Germinal center (tissue), 1 donor: ENCODE measurements around the gene INSYN1.
"Not testable (repeated sequence)": the region's sequence is repeated elsewhere in the genome, so short reads cannot be mapped to it uniquely, and the experiment has no call there.

Experiments used
- DNase-seq: peaks from one replicate; pipeline ENCODE4 v3.0.0; 2012; ENCODE audit warnings: mixed read lengths, low spot score

INSYN1 gene

GRCh38 chr15:73749971-73750370 is 3.2 kb downstream of the INSYN1 start:
- no peak for DNase-seq

DNA sequence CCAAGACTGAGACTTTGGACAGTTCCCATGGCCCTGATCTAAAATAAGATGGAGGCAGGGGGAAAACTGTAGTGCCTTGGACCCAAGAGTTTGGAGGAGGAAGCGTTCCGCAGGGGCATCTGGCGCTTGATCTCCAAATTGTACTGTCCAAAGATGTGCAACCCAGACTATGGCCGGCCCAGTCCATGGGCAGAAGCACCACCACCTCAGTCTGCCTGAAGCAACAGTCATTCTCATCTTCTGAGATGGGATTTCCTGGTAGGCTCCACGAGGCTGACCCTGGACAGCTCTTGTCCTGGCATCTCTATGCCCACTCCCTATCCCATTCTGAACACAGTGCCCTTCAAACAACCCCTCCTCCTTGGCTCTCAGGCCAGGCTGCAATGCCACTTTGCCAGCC is 3.6 kb downstream of the INSYN1 start:
- DNase-seq = no peak

GRCh38 chr15:73748730-73749129 is 4.4 kb downstream of the INSYN1 start:
- no peak for DNase-seq

DNA sequence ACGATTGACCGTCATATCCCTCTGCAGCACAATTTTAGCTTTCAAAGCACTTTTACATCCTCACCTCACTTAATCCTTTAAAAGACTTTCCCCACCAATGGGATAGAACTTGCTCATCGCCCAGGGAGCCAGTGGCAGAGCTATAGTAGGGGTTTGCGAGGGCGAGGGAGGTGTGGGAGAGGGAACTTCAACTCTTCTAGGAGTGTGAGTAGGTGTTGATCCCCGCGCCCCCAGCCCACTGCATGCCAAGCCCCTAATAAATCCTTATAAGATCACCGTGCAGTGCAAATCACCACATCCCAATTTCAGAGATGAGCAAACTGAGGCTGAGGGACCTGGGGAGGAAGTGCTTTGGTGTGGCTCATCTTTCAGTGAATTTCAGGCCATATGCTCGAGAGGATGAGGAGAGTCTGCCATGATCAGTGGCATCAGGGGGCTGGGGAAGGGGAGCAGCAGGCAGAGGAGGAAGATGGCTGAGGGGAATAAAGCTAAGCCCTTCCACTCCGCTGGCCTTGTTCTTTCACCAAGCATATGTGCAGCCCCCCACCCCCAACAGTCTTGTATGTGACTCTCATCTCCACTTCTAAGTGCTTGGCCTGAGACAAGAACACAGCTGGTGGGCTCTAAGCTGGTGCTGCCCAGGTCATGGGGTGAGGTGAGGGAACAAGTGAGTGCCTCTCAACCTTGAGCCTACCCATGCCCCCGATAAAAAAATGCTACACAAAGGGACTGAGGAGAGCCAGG is 5.1 kb downstream of the INSYN1 start:
- no peak for DNase-seq

DNA sequence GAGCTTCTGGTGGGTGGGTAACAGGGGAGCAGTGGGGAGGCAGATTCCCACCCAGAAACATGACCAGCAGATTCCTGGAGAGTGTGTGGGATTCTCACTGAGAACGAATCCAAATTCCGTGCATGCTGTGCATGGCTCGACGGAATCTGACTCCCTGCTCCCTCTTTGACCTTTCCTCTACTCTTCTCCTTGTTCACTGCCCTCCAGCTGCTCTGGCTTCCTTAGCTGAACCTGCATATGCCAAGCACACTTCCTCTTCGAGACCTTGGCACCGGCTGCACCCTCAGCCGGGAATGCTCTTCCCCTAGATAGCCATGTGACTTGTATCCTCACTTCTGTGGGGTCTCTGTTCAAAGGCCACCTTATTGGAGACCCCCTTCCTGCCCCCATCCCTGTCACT is 6.3 kb downstream of the INSYN1 start:
- no peak for DNase-seq

GRCh38 chr15:73746261-73746660 is 6.9 kb downstream of the INSYN1 start:
- DNase-seq = no peak

- DNase-seq = no peak
Measured at GRCh38 chr15:73745073-73745472, 8.1 kb downstream of the INSYN1 start.

DNA sequence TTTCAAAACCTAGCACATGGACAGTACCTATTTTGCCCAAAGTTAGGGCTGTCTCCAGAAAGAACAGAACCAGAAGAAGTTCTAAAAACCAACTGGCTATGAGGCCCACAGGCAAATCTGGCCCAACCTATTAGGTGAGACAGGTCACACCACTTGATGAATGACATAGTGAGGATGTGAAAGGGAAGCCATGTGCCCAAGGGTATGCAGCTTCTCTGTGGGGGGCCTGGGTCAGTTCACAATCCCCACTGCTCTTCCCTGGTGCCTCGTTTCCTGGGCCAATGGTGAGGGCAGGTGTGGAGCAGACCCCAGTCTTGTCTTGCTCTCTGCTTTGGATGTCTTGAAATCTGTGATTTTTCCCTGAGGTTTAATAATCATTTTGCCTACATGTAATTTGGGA is 8.9 kb downstream of the INSYN1 start:
- no peak for DNase-seq

DNA sequence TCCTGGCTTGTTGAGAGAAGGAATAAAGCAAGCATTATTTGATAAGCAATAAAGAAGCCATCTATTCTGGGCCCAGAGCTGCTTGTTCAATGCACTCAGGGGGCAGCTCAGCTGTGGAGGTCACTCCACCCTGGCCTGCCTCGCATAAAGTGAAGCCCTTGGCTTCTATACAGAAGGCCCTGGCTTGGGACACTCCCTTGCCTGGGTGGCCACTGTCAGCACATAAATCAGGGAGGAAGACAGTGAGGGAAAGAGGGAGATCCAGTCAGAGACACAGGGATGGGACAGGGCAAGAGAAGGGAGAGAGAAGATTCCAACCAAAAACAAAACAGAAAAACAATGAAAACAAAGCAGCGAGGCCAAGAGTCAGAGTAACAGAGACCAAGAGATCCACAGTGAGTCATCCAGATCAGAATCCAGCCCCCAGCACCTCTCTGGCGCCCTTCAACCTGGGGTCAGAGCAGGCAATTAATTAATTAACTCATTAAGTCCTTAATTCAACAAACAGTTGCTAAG is 11.8 kb downstream of the INSYN1 start:
- no peak for DNase-seq

- DNase-seq = no peak
Measured at GRCh38 chr15:73740152-73741048, 12.8 kb downstream of the INSYN1 start.

- no peak for DNase-seq
Measured at GRCh38 chr15:73737535-73737934, 15.6 kb downstream of the INSYN1 start.

DNA sequence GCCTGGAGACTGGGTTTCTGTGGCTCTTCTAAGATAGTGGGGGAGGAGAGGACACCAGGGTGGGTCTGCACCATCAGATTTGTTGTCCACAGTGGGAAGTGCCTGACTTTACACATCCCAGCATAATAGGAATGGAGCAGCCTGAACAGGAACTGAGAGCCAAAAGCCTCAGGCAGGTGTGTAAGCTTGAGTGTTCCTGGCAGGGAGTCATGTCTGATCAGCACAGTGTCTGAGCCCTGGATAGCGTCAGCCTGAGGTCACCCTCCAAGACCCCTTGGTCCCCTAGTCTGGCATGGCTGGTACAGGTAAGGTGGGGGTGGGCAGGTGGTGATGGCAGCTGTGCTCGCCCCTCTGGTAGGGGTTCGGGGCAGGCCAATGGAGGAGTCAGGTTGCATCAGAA is 20.2 kb downstream of the INSYN1 start:
- no peak for DNase-seq

DNA sequence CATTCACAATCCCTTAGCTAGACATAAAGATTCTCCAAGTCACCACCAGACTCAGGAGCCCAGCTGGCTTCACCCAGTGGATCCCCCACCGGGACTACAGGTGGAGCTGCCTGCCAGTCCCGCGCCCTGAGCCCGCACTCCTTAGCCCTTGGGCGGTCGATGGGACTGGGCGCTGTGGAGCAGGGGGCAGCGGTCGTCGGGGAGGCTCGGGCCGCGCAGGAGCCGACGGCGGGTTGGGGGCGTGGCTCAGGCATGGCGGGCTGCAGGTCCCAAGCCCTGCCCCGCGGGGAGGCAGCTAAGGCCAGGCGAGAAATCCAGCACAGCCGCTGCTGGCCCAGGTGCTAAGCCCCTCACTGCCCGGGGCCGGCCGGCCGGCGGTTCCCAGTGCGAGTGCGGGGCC is 21.1 kb downstream of the INSYN1 start:
- DNase-seq = not testable (repeated sequence)

GRCh38 chr15:73727330-73727976 is 25.7 kb downstream of the INSYN1 start:
- DNase-seq = no peak

DNA sequence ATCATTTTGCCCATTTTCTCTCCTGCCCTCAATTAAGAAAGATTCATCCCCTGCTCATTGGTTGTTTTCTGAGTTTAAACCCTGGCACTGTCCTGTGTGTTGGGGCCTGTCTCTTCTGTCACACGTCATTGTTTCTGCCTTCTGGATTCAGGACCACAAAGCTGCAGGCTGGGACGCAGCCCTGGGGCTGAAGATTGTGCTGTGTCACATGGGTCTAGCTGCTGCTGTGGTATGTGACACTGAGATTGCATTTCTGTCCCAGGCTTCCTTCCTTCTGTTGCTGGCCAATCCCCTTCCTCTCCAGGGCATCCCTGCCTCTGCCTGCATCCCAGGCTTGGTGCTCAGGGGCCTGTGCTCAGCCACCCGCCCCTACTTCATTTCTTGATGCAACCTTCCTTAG is 28.9 kb downstream of the INSYN1 start:
- no peak for DNase-seq

DNA sequence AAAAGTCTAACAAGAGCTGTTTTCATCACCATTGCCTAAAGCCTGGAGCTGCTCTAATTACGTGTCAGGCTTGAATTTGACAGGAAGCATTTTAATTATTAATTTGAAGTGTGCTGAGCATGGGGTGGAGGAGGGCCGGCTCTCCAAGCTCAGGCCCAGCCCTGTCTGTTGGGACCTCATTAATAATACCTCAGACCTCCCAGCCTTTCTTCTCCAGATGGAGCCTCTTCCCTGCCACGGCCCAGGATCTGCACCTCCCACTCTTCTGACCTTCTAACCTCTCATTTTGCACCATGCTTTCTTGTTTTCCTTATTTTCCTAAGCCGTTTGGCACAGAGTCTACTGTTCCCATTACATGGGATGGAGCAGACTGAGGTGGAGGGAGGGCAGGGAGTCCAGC is 30.0 kb downstream of the INSYN1 start:
- no peak for DNase-seq

- no peak for DNase-seq
Measured at GRCh38 chr15:73722425-73722824, 30.7 kb downstream of the INSYN1 start.

- DNase-seq = no peak
Measured at GRCh38 chr15:73718694-73719093, 34.5 kb downstream of the INSYN1 start.

- no peak for DNase-seq
Measured at GRCh38 chr15:73717802-73718201, 35.3 kb downstream of the INSYN1 start.

DNA sequence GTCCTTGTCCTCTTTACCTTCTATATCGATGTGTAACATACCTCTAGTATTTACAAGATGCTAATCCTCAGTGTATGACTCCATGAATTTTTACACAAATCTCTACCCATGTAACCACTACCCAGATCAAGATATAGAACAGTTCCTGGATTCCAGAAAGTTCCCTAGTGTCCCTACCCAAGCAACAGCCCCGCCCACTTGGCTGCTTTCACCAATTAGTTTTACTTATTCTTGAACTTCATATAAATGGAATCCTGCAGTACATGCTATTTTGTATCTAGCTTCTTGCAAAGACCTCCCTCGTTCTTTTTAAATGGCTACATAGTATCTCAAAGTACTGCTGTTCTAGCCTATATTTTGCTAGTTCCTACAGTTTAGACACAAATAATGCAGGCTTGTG is 35.9 kb downstream of the INSYN1 start:
- DNase-seq = no peak

DNA sequence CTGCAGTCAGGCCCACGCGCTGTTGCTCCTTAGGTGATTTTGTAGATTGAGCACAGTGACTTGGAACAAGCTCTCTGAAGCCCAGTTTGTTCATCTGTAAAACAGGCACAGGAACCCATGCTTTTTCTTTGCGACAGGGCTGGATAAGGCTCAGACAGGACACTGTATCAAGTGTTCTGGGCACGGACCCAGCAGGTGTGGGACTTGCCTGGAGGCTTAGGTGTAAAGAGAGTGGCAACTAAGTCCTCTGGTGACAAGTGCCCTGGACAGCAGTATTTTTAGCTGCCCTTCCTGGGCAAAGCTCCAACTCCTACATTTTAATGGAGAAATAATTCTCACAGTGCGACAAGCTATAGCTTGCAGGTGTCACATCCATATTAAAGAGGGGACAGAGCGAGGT is 36.7 kb downstream of the INSYN1 start:
- no peak for DNase-seq

GRCh38 chr15:73715417-73715816 is 37.7 kb downstream of the INSYN1 start:
- DNase-seq = no peak
